CD4-positive, alpha-beta memory T cell (primary cell): Measurements from ENCODE around the gene MSMO1. TPM values are rescaled to one million over a fixed set of nuclear protein-coding genes. Genes with fewer than 3 reads are reported as not detected.

Source experiments
- CTCF ChIA-PET: fragments of 350-600 bp; sonication (Branson Sonifier 250); formaldehyde crosslinking; loops from one replicate; lab custom pipeline; 2021; ENCODE audit warnings: inconsistent platforms; ENCODE audit not compliant: partially characterized antibody; lab: Charles Lee
- POLR2A ChIA-PET: fragments of 350-600 bp; sonication (Branson Sonifier 250); formaldehyde crosslinking; loops from one replicate; lab custom pipeline; 2021; ENCODE audit not compliant: partially characterized antibody; lab: Charles Lee
- DNase-seq, 5 donors: peaks; one replicate each; pipeline versions ENCODE4 v3.0.0 to v3.0.0-alpha.2; 2020 to 2022; ENCODE audit warnings: mixed read lengths in 1 of 5
- H3K27ac ChIP-seq: one replicate; pipeline ENCODE4 v1.7.0; 2013; ENCODE audit warnings: low read depth, low read length
- H3K27me3 ChIP-seq: 2 replicates; pipeline ENCODE4 v1.7.0; 2013; ENCODE audit warnings: mild to moderate bottlenecking, low read length, moderate library complexity; ENCODE audit not compliant: insufficient read depth
- H3K36me3 ChIP-seq: 2 replicates; pipeline ENCODE4 v1.7.0; 2013; ENCODE audit warnings: mild to moderate bottlenecking, low read length, moderate library complexity; ENCODE audit not compliant: insufficient read depth
- H3K4me1 ChIP-seq: 2 replicates; pipeline ENCODE4 v1.7.0; 2013; ENCODE audit warnings: mild to moderate bottlenecking, low read length, moderate library complexity; ENCODE audit not compliant: insufficient read depth
- H3K4me3 ChIP-seq, 2 donors: one replicate each; pipeline ENCODE4 v1.7.0; 2013; ENCODE audit warnings: low read length in 2 of 2, mild to moderate bottlenecking in 1 of 2
- H3K9me3 ChIP-seq, 2 donors: one replicate each; pipeline ENCODE4 v1.7.0; 2013; ENCODE audit warnings: low read length in 2 of 2, control low read depth in 1 of 2; ENCODE audit not compliant: control insufficient read depth in 1 of 2
- H3K27ac Mint-ChIP-seq, 7 donors: one replicate each; pipeline ENCODE4 v1.8.0; 2020 to 2021; ENCODE audit warnings: mixed read lengths in 7 of 7, mild to moderate bottlenecking in 6 of 7, inconsistent platforms in 3 of 7, moderate library complexity in 3 of 7
- H3K27me3 Mint-ChIP-seq, 2 donors: one replicate each; pipeline ENCODE4 v1.8.0; 2020 to 2021; ENCODE audit warnings: mixed read lengths in 2 of 2
- H3K36me3 Mint-ChIP-seq, 2 donors: one replicate each; pipeline ENCODE4 v1.8.0; 2020 to 2021; ENCODE audit warnings: mixed read lengths in 2 of 2, inconsistent platforms in 1 of 2, mild to moderate bottlenecking in 1 of 2
- H3K4me1 Mint-ChIP-seq, 4 donors: one replicate each; pipeline ENCODE4 v1.8.0; 2020 to 2021; ENCODE audit warnings: mixed read lengths in 4 of 4, mild to moderate bottlenecking in 1 of 4
- H3K4me3 Mint-ChIP-seq, 8 donors: one replicate each; pipeline ENCODE4 v1.8.0; 2020 to 2021; ENCODE audit warnings: mixed read lengths in 8 of 8, mild to moderate bottlenecking in 7 of 8, moderate library complexity in 6 of 8, inconsistent platforms in 3 of 8
- H3K9me3 Mint-ChIP-seq, 8 donors: one replicate each; pipeline ENCODE4 v1.8.0; 2020 to 2021; ENCODE audit warnings: mixed read lengths in 8 of 8, mild to moderate bottlenecking in 5 of 8, inconsistent platforms in 3 of 8, moderate library complexity in 1 of 8
- intact Hi-C: fragments of 100-400 bp; cut with micrococcal nuclease; formaldehyde crosslinking; loops from one replicate; pipeline ENCODE4 v1.15.1; 2023
- polyA plus RNA-seq, 2 donors: library from polyadenylated mRNA; unstranded; fragments of 300-500 nt; fragmentation: Illumina TruSeq; gene quantifications; one replicate each; pipeline ENCODE4 v1.2.3, GENCODE V29; 2021
- total RNA-seq, 2 experiments: library from RNA; stranded (reverse); gene quantifications; one replicate each; pipeline ENCODE4 v1.2.3, GENCODE V29; 2021

Gene MSMO1
- total and polyA plus RNA-seq, 4 experiments from 2014 or later, result 24.4 to 34.0 (median 26.6) TPM

DNA sequence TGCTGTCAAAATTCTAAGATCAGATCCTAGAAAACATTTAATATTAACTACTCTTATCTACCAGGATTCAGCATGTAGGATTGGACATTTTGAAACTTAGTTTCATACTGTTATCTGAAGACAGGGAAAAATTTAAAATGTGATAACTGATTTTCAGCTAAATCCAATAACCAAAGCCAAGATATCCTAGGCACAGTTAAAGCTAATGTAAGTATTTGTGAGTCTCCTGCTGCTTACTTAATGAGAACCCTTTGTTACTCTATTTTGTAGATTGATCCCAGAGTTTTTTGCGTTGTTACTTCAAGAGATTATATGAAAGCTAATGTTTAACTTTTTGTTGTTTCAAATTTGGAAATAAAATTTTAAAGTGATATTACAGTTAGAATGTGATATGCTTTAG is 53.3 kb downstream of the MSMO1 start:
- intact Hi-C loops, result no loop called here
- no peak overlapping the region for H3K27ac ChIP-seq
- CTCF ChIA-PET, result no interaction called here

DNA sequence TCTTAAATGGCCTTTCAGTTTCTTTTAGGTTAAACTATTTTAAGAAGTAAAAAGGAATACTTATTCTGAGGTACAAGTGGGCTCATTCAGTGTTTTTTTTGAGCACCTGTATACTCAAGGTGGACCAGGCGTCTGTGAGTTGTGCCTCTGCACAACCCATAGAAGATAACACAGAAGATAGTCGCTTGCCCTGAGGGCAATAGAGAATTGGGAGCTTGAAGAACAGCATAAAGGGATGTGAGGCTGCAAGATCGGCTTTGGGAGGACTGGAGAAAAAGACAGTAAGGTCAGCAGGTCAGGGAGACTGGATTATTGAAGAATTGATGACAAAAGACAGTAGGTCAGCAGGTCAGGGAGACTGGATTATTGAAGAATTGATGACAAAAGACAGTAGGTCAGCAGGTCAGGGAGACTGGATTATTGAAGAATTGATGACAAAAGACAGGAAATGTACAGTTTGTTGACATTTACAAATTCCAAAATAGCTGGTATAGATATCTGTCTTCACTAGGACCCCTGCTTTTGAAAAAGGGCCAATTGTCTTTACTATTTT is 54.4 kb downstream of the MSMO1 start:
- ChIA-PET CTCF (no interaction called here), POLR2A (no interaction called here)
- H3K36me3 ChIP-seq, result no peaks in the 10 kb centered on the region
- no peaks in the 10 kb centered on the region for H3K9me3 ChIP-seq
- Mint-ChIP-seq H3K36me3 (no peaks in the 10 kb centered on the region), H3K9me3 (no peaks in the 10 kb centered on the region), H3K27me3 (peaks cover 31 to 48% of the 10 kb centered on the region in 2 donors), H3K4me1 (peaks cover 0 to 5% (median 4%) of the 10 kb centered on the region in 4 donors), H3K4me3 (no peak overlapping the region), H3K27ac (no peak overlapping the region)
- H3K27me3 ChIP-seq, result peaks cover 21% of the 10 kb centered on the region
- H3K4me1 ChIP-seq, result peaks cover 4% of the 10 kb centered on the region
- DNase-seq, result no peak
- no peak overlapping the region for H3K27ac ChIP-seq
- intact Hi-C loops, result no loop called here
- H3K4me3 ChIP-seq, result no peak overlapping the region

More for the DNA sequence above, 53.3 kb downstream of the MSMO1 start:
- Histone ChIP-seq H3K36me3 (no peaks in the 10 kb centered on the region), H3K4me3 (no peak overlapping the region), H3K9me3 (no peaks in the 10 kb centered on the region), H3K27me3 (peaks cover 21% of the 10 kb centered on the region), H3K4me1 (peaks cover 4% of the 10 kb centered on the region)
- peaks cover 0 to 5% (median 4%) of the 10 kb centered on the region in 4 donors for H3K4me1 Mint-ChIP-seq
- no peaks in the 10 kb centered on the region for H3K36me3 Mint-ChIP-seq
- no peaks in the 10 kb centered on the region for H3K9me3 Mint-ChIP-seq
- H3K4me3 Mint-ChIP-seq, result no peak overlapping the region
- H3K27ac Mint-ChIP-seq, result no peak overlapping the region
- H3K27me3 Mint-ChIP-seq, result peaks cover 37 to 48% of the 10 kb centered on the region in 2 donors
- POLR2A ChIA-PET, result no interaction called here
- DNase-seq, result no peak

DNA sequence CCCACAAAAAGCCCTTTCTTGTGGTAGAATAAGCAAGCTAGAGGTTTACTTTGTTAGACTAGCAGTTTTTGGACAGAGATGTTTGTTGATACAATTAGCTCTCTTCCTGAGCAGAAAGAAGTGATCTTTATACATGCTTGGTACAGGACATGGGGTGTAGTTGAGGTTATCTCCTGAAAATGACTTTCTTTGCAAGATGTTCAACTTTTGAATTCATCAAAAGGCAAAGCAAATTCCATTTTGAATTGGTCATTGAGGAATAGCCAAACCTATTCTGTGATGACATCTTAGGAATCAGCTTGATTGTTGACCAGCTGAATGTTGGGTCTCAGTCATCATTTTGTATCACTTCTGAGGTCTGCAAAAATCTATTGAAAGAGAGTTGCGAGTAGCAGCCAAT is 55.2 kb downstream of the MSMO1 start:
- H3K9me3 ChIP-seq, result no peaks in the 10 kb centered on the region
- Mint-ChIP-seq H3K27me3 (peaks cover 30 to 47% of the 10 kb centered on the region in 2 donors), H3K27ac (no peak overlapping the region), H3K4me1 (peaks cover 0 to 5% (median 4%) of the 10 kb centered on the region in 4 donors), H3K9me3 (no peaks in the 10 kb centered on the region), H3K4me3 (no peak overlapping the region), H3K36me3 (no peaks in the 10 kb centered on the region)
- peaks cover 4% of the 10 kb centered on the region for H3K4me1 ChIP-seq
- intact Hi-C loops, result no loop called here
- H3K27me3 ChIP-seq, result peaks cover 15% of the 10 kb centered on the region
- H3K27ac ChIP-seq, result no peak overlapping the region
- no peaks in the 10 kb centered on the region for H3K36me3 ChIP-seq
- CTCF ChIA-PET, result no interaction called here
- no peak overlapping the region for H3K4me3 ChIP-seq
- POLR2A ChIA-PET, result no interaction called here
- no peak for DNase-seq

DNA sequence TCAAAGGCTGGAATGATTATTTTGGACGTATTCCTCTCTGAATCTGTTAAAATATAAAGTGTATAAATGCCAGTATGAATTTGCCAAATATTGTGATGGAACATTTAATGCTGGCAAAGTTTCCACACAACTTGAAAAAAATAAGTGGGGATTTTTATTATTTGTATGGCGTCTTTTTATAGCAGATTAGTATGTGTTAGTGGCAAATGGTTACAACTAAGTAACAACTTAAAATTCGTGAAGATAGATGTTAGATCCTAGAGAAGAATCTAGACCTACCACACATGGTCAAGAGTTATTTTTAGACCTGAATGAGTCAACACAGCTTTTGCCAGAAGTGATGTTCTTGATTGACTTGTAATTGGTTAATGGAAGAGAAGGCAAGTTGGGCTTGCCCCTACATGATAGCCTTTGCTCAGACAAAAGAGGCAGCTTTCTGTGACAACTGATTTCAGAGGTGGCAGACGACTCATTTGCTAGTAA is 56.2 kb downstream of the MSMO1 start:
- Histone ChIP-seq H3K36me3 (no peaks in the 10 kb centered on the region), H3K27me3 (peaks cover 7% of the 10 kb centered on the region), H3K4me3 (no peak overlapping the region), H3K4me1 (peaks cover 2% of the 10 kb centered on the region), H3K9me3 (no peaks in the 10 kb centered on the region), H3K27ac (no peak overlapping the region)
- no peaks in the 10 kb centered on the region for H3K9me3 Mint-ChIP-seq
- no peak overlapping the region for H3K27ac Mint-ChIP-seq
- H3K36me3 Mint-ChIP-seq, result no peaks in the 10 kb centered on the region
- CTCF ChIA-PET, result interaction anchor here (1.3 kb wide), 1 partner anchor 34 kb away, joined by 3 read pairs; no protein-coding TSS in a partner anchor
- no peak overlapping the region for H3K4me3 Mint-ChIP-seq
- intact Hi-C loops, result no loop called here
- POLR2A ChIA-PET, result no interaction called here
- no peak for DNase-seq
- H3K4me1 Mint-ChIP-seq, result peaks cover 0 to 5% (median under 1%) of the 10 kb centered on the region in 4 donors
- H3K27me3 Mint-ChIP-seq, result peaks cover 22 to 42% of the 10 kb centered on the region in 2 donors

DNA sequence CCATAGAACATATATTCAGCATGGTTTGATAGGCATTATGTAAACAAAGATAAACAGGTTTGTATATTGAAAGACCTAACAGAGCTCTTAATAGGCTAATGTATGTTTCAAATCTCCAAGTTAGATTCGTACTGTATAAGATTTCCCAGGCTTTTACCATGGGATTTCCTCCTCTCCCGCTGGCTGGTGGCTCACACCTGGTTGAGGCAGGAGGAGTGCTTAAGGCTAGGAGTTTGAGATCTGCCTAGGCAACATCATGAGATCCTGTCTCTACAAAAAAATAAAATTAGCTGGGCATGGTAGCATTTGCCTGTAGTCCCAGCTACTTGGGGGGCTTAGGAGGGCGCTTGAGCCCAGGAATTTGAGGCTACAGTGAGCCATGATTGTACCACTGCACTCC is 56.7 kb downstream of the MSMO1 start:
- Histone ChIP-seq H3K27me3 (peaks cover 5% of the 10 kb centered on the region), H3K4me3 (no peak overlapping the region), H3K9me3 (no peaks in the 10 kb centered on the region), H3K36me3 (no peaks in the 10 kb centered on the region), H3K27ac (no peak overlapping the region), H3K4me1 (no peaks in the 10 kb centered on the region)
- Mint-ChIP-seq H3K9me3 (no peaks in the 10 kb centered on the region), H3K27ac (no peak overlapping the region), H3K4me1 (peaks cover 0 to 5% (median 0%) of the 10 kb centered on the region in 4 donors), H3K4me3 (no peak overlapping the region), H3K36me3 (no peaks in the 10 kb centered on the region), H3K27me3 (peaks cover 20 to 39% of the 10 kb centered on the region in 2 donors)
- CTCF ChIA-PET, result interaction anchor here (1.3 kb wide), 1 partner anchor 34 kb away, joined by 3 read pairs; no protein-coding TSS in a partner anchor
- POLR2A ChIA-PET, result no interaction called here
- intact Hi-C loops, result no loop called here
- DNase-seq, result no peak

DNA sequence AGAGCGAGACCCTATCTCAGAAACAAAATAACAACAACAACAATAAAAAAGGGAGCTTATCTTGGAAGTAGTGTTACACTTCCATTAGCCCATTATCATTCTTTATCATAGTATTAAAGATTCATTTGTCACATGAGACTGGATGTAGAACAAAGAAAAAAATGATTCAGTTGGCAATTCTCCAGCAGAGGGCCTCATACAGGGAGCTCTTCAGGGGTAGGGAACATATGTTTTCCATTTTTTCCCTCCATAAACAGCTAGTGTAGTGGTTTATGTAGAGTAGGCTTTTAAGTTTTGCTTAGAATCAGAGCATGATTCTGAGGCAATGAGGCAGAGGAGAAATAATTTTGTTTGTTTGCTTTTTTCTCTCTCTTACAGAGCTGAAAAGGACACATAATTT is 57.1 kb downstream of the MSMO1 start:
- Histone ChIP-seq H3K27ac (no peak overlapping the region), H3K4me1 (no peaks in the 10 kb centered on the region), H3K9me3 (no peaks in the 10 kb centered on the region), H3K27me3 (peaks cover 5% of the 10 kb centered on the region), H3K36me3 (no peaks in the 10 kb centered on the region), H3K4me3 (no peak overlapping the region)
- no peak overlapping the region for H3K4me3 Mint-ChIP-seq
- ChIA-PET CTCF (interaction anchor here (1.3 kb wide), 1 partner anchor 35 kb away, joined by 3 read pairs; no protein-coding TSS in a partner anchor), POLR2A (no interaction called here)
- H3K36me3 Mint-ChIP-seq, result no peaks in the 10 kb centered on the region
- H3K4me1 Mint-ChIP-seq, result peaks cover 0 to 5% (median 0%) of the 10 kb centered on the region in 4 donors
- no peak for DNase-seq
- no peaks in the 10 kb centered on the region for H3K9me3 Mint-ChIP-seq
- no peak overlapping the region for H3K27ac Mint-ChIP-seq
- intact Hi-C loops, result no loop called here
- H3K27me3 Mint-ChIP-seq, result peaks cover 20 to 39% of the 10 kb centered on the region in 2 donors

DNA sequence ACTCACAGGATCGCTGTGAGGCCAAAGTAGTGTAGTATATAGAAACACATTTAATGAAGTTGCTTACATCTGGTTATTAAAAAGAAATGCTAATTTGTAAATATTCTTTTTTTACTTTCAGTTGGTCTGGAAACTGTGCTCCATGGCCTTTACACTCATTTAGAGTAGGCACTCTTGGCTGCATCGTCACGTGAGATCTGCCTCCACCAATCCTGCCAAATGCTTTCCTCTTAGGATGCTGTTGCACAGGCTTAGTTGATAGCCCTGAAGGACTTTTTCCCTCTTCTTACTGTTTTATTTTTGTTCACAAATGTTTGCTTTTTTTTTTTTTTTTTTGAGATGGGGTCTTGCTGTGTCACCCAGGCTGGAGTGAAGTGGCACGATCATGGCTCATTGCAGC is 57.7 kb downstream of the MSMO1 start:
- Histone ChIP-seq H3K4me1 (no peaks in the 10 kb centered on the region), H3K9me3 (no peaks in the 10 kb centered on the region), H3K27ac (no peak overlapping the region), H3K4me3 (no peak overlapping the region), H3K27me3 (peaks cover 5% of the 10 kb centered on the region), H3K36me3 (no peaks in the 10 kb centered on the region)
- Mint-ChIP-seq H3K27ac (no peak overlapping the region), H3K9me3 (no peaks in the 10 kb centered on the region), H3K4me1 (no peaks in the 10 kb centered on the region), H3K4me3 (no peak overlapping the region), H3K36me3 (no peaks in the 10 kb centered on the region), H3K27me3 (peaks cover 16 to 39% of the 10 kb centered on the region in 2 donors)
- POLR2A ChIA-PET, result no interaction called here
- DNase-seq, result no peak
- CTCF ChIA-PET, result interaction anchor here (0.5 to 1.4 kb wide), 3 partner anchors 12 to 558 kb away, joined by 3 to 4 read pairs (median 3); no protein-coding TSS in a partner anchor
- intact Hi-C loops, result no loop called here
